AG04449 (cell line): Measurements from ENCODE around the gene HOXD1.
A peak's percentile ranks its signal among the peaks of the same experiment; 100 is the strongest.

Experiments
- CTCF ChIA-PET: fragments of 350-600 bp; formaldehyde crosslinking; extraction: SDS; loops from one replicate; lab custom pipeline; 2021; ENCODE audit warnings: antibody characterized with exemption; lab: Yijun Ruan, JAX
- POLR2A ChIA-PET: fragments of 400-600, 350-600 bp; formaldehyde crosslinking; extraction: SDS; loops from one replicate; lab custom pipeline; 2020; ENCODE audit warnings: antibody characterized with exemption, inconsistent platforms; lab: Yijun Ruan, JAX
- DNase-seq: peaks from one replicate; pipeline ENCODE4 v3.0.0-alpha.2; 2010; ENCODE audit warnings: low read depth, low spot score
- H3K4me3 ChIP-seq: 2 replicates; pipeline ENCODE4 v1.5.1; 2011; ENCODE audit warnings: low read depth, mild to moderate bottlenecking, control low read depth, low read length
- CTCF ChIP-seq: IDR thresholded peaks from one replicate; pipeline ENCODE4 v1.5.1; 2011; ENCODE audit warnings: mild to moderate bottlenecking, moderate library complexity, low read length, control low read depth, inconsistent platforms; ENCODE audit not compliant: insufficient read depth; ENCODE audit errors: missing control alignments

Gene HOXD1

GRCh38 chr2:176187899-176188773 lies at the start of gene HOXD1:
Gene HOXD1 (plus strand): TSS chr2:176188668. CDS start chr2:176188802, 134 bp downstream.
- DNase-seq = no peak
- POLR2A ChIA-PET = interaction anchor here (0.5 to 0.7 kb wide), 2 partner anchors 45 to 57 kb away, joined by 3 read pairs; no protein-coding TSS in a partner anchor
- H3K4me3 ChIP-seq = peak within 1 kb of the TSS; percentile 72
- CTCF ChIA-PET = interaction anchor here (0.7 to 1.4 kb wide), 9 partner anchors 8 to 329 kb away, joined by 3 to 6 read pairs (median 3); no protein-coding TSS in a partner anchor
- no peak for TF ChIP-seq CTCF

- no peak for DNase-seq
- peak overlapping the region; percentile 78 for H3K4me3 ChIP-seq
- POLR2A ChIA-PET = interaction anchor here (0.5 to 2.1 kb wide), 7 partner anchors 8 to 513 kb away, joined by 3 to 16 read pairs (median 4); no protein-coding TSS in a partner anchor
- CTCF ChIA-PET = interaction anchor here (0.9 to 30.2 kb wide), 26 partner anchors 10 to 1126 kb away, joined by 3 to 1421 read pairs (median 5); partner anchors contain the start of genes HOXD3, HOXD4 and HOXD8
- TF ChIP-seq CTCF = no peak
Observed at GRCh38 chr2:176138923-176139660, 49.4 kb upstream of the HOXD1 start.

GRCh38 chr2:176139661-176140512 lies 48.6 kb upstream of the HOXD1 start:
- peak overlapping the region; percentile 78 for H3K4me3 ChIP-seq
- no peak for DNase-seq
- ChIA-PET POLR2A (interaction anchor here (0.6 to 2.1 kb wide), 6 partner anchors 8 to 589 kb away, joined by 3 to 16 read pairs (median 5); no protein-coding TSS in a partner anchor), CTCF (interaction anchor here (0.7 to 30.2 kb wide), 55 partner anchors 11 to 1125 kb away, joined by 3 to 1421 read pairs (median 5); partner anchors contain the start of genes HOXD3, HOXD4, HOXD8 and MTX2)
- no peak for TF ChIP-seq CTCF

GRCh38 chr2:176140513-176141317 lies 47.8 kb upstream of the HOXD1 start:
- no peak for DNase-seq
- peak; percentile 98 for TF ChIP-seq CTCF
- H3K4me3 ChIP-seq = peak overlapping the region; percentile 71
- ChIA-PET POLR2A (interaction anchor here (0.6 to 2.1 kb wide), 6 partner anchors 9 to 589 kb away, joined by 3 to 16 read pairs (median 4); no protein-coding TSS in a partner anchor), CTCF (interaction anchor here (0.6 to 30.2 kb wide), 62 partner anchors 12 to 1124 kb away, joined by 3 to 1421 read pairs (median 4); partner anchors contain the start of genes HOXD3, HOXD4, HOXD8 and MTX2)

- POLR2A ChIA-PET = no interaction called here
- TF ChIP-seq CTCF = no peak
- H3K4me3 ChIP-seq = no peak overlapping the region
- no peak for DNase-seq
- CTCF ChIA-PET = interaction anchor here (5.1 to 30.2 kb wide), 6 partner anchors 13 to 501 kb away, joined by 49 to 1421 read pairs (median 157); partner anchors contain the start of genes HOXD3, HOXD4 and HOXD8
Observed at GRCh38 chr2:176142281-176142680, 46.2 kb upstream of the HOXD1 start.
